Hepatocyte (in vitro differentiated cells): Measurements from ENCODE around the gene PRIM1. TPM values are rescaled to one million over a fixed set of nuclear protein-coding genes. Genes with fewer than 3 reads are reported as not detected.

Experiments
- DNase-seq: peaks from one replicate; pipeline ENCODE4 v3.0.0-alpha.2; 2016; ENCODE audit warnings: low spot score
- H2AFZ ChIP-seq: fragments of 200-600 bp; sonication (generic); 2 replicates; pipeline ENCODE4 v1.6.0; 2016; ENCODE audit warnings: antibody characterized with exemption, mild to moderate bottlenecking
- H3K27ac ChIP-seq: fragments of 200-600 bp; sonication (generic); 2 replicates; pipeline ENCODE4 v1.5.1; 2016; ENCODE audit warnings: mild to moderate bottlenecking
- H3K27me3 ChIP-seq: fragments of 200-600 bp; sonication (generic); 2 replicates; pipeline ENCODE4 v1.6.1; 2016
- H3K36me3 ChIP-seq: fragments of 200-600 bp; sonication (generic); replicated peaks from 2 replicates; pipeline ENCODE4 v1.5.1; 2016; ENCODE audit warnings: low read depth; ENCODE audit not compliant: insufficient read depth
- H3K4me1 ChIP-seq: fragments of 200-600 bp; sonication (generic); 2 replicates; pipeline ENCODE4 v1.5.1; 2016; ENCODE audit warnings: mild to moderate bottlenecking, moderate library complexity; ENCODE audit not compliant: insufficient read depth
- H3K4me2 ChIP-seq: fragments of 200-600 bp; sonication (generic); 2 replicates; pipeline ENCODE4 v1.6.0; 2016
- H3K4me3 ChIP-seq: fragments of 200-600 bp; sonication (generic); 2 replicates; pipeline ENCODE4 v1.5.1; 2016; ENCODE audit warnings: mild to moderate bottlenecking
- H3K79me2 ChIP-seq: fragments of 200-600 bp; sonication (generic); 2 replicates; pipeline ENCODE4 v1.6.0; 2017; ENCODE audit warnings: mild to moderate bottlenecking
- H3K9me2 ChIP-seq: fragments of 200-600 bp; sonication (generic); replicated peaks from 2 replicates; pipeline ENCODE4 v1.6.0; 2017; ENCODE audit warnings: mild to moderate bottlenecking; ENCODE audit not compliant: insufficient read depth
- H3K9me3 ChIP-seq: fragments of 200-600 bp; sonication (generic); 2 replicates; pipeline ENCODE4 v1.5.1; 2016; ENCODE audit warnings: low read depth, mild to moderate bottlenecking
- H4K20me1 ChIP-seq: fragments of 200-600 bp; sonication (generic); 2 replicates; pipeline ENCODE4 v1.6.0; 2016; ENCODE audit warnings: mild to moderate bottlenecking; ENCODE audit not compliant: insufficient read depth, poor library complexity, severe bottlenecking
- CTCF ChIP-seq: fragments of 200-600 bp; sonication (generic); IDR thresholded peaks from 2 replicates; pipeline ENCODE4 v1.5.1; 2016; ENCODE audit warnings: antibody characterized with exemption, mild to moderate bottlenecking; ENCODE audit not compliant: poor library complexity
- EZH2 ChIP-seq: fragments of 200-600 bp; sonication (generic); IDR thresholded peaks from 2 replicates; pipeline ENCODE4 v1.6.1; 2016; ENCODE audit warnings: antibody characterized with exemption, mild to moderate bottlenecking, borderline replicate concordance
- EZH2phosphoT487 ChIP-seq: fragments of 200-600 bp; sonication (generic); IDR thresholded peaks from one replicate; pipeline ENCODE4 v1.6.1; 2018; ENCODE audit warnings: antibody characterized with exemption, mild to moderate bottlenecking, low read depth, moderate library complexity; ENCODE audit not compliant: unreplicated experiment, severe bottlenecking
- WGBS: methylation state at CpG from one replicate; pipeline ENCODE4 v1.1.6; 2016; ENCODE audit warnings: low lambda C conversion rate; ENCODE audit errors: missing lambda C conversion rate; 5-methylcytosine and 5-hydroxymethylcytosine counted together
- polyA plus RNA-seq: library from polyadenylated mRNA; unstranded; fragments of >200 nt; fragmentation: Nextera tagmentation; extraction: Ambion mirVana; gene quantifications from 2 replicates; pipeline ENCODE4 v1.2.1, GENCODE V29; 2016
- total RNA-seq: library from RNA; depleted of rRNA; stranded (reverse); fragments of >200 nt; gene quantifications from 2 replicates; pipeline ENCODE4 v1.2.3, GENCODE V29; 2014

Gene PRIM1
- total and polyA plus RNA-seq, 2 experiments from 2014 or later, result 5.9 to 6.8 TPM

- Histone ChIP-seq H2AFZ (peak overlapping the region; percentile 78), H4K20me1 (peaks cover 46% of the 10 kb centered on the region), H3K4me2 (peak overlapping the region; percentile 92), H3K9me3 (no peaks in the 10 kb centered on the region), H3K27ac (peak overlapping the region; percentile 96), H3K27me3 (no peaks in the 10 kb centered on the region), H3K36me3 (no peaks in the 10 kb centered on the region), H3K4me1 (peaks cover 30% of the 10 kb centered on the region), H3K9me2 (no peaks in the 10 kb centered on the region), H3K79me2 (peaks cover 54% of the 10 kb centered on the region), H3K4me3 (peak overlapping the region; percentile 65)
- TF ChIP-seq EZH2phosphoT487 (no peak), CTCF (no peak), EZH2 (no peak)
- peak; percentile 23 for DNase-seq
- 0% methylated on average over 9 of the region's 9 CpGs for WGBS
These were observed 27.5 kb downstream of the PRIM1 start for GRCh38 chr12:56724701-56724971.

- Histone ChIP-seq H3K4me1 (peaks cover 34% of the 10 kb centered on the region), H3K36me3 (no peaks in the 10 kb centered on the region), H3K79me2 (peaks cover 59% of the 10 kb centered on the region), H3K4me3 (peak overlapping the region; percentile 65), H2AFZ (peak overlapping the region; percentile 78), H3K27me3 (no peaks in the 10 kb centered on the region), H4K20me1 (peaks cover 51% of the 10 kb centered on the region), H3K9me2 (no peaks in the 10 kb centered on the region), H3K27ac (peak overlapping the region; percentile 96), H3K4me2 (peak overlapping the region; percentile 92), H3K9me3 (no peaks in the 10 kb centered on the region)
- DNase-seq, result peak; percentile 75
- no peak for TF ChIP-seq CTCF
- 3% methylated on average over 14 of the region's 14 CpGs for WGBS
These were observed 28.0 kb downstream of the PRIM1 start for GRCh38 chr12:56723889-56724700.

GRCh38 chr12:56723352-56723751, 28.8 kb downstream of the PRIM1 start:
- Histone ChIP-seq H3K9me2 (no peaks in the 10 kb centered on the region), H3K4me1 (peaks cover 35% of the 10 kb centered on the region)

More at GRCh38 chr12:56723352-56723751, 28.8 kb downstream of the PRIM1 start:
- no peak overlapping the region for H2AFZ ChIP-seq
- peak overlapping the region; percentile 65 for H3K4me3 ChIP-seq
- no peaks in the 10 kb centered on the region for H3K9me3 ChIP-seq
- no peak for DNase-seq
- peaks cover 66% of the 10 kb centered on the region for H3K79me2 ChIP-seq
- peak overlapping the region; percentile 96 for H3K27ac ChIP-seq
- no peak for TF ChIP-seq CTCF
- no peak for TF ChIP-seq EZH2
- no peak for TF ChIP-seq EZH2phosphoT487
- no peaks in the 10 kb centered on the region for H3K36me3 ChIP-seq
- 54% methylated on average over 3 of the region's 3 CpGs for WGBS
- no peaks in the 10 kb centered on the region for H3K27me3 ChIP-seq
- H4K20me1 ChIP-seq, result peaks cover 59% of the 10 kb centered on the region
- H3K4me2 ChIP-seq, result peak overlapping the region; percentile 92
